Measurements from ENCODE around the gene NRXN3. TPM values are rescaled to one million over a fixed set of nuclear protein-coding genes. Genes with fewer than 3 reads are reported as not detected.
A peak's percentile ranks its signal among the peaks of the same experiment; 100 is the strongest.
"Not testable (repeated sequence)": the region's sequence is repeated elsewhere in the genome, so short reads cannot be mapped to it uniquely, and the experiment has no call there.

NRXN3 gene
- polyA plus RNA-seq, 4 donors: 6.4 to 7.2 (median 7.0) TPM

DNA sequence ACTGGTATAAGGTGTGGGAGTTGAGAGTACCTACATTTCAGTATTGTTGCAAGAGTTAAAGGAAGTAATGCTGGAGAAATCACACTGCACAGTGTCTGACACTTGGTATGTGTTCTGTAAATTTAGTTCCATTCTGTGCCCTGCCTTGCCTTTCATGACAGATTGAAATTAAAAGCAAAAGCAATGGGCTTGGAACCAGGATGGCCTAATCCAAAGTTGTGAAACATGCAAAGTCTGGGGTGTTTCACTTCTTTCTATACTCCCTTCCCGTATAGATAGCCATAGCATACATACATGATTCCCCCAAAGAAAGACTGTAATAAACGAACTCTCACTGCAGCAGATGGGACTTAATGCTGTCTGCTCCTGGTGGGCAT, 281.1 kb downstream of the NRXN3 start:
- DNase-seq (ENCODE audit: low read depth in 4 of 4, low spot score in 3 of 4): no peak

DNA sequence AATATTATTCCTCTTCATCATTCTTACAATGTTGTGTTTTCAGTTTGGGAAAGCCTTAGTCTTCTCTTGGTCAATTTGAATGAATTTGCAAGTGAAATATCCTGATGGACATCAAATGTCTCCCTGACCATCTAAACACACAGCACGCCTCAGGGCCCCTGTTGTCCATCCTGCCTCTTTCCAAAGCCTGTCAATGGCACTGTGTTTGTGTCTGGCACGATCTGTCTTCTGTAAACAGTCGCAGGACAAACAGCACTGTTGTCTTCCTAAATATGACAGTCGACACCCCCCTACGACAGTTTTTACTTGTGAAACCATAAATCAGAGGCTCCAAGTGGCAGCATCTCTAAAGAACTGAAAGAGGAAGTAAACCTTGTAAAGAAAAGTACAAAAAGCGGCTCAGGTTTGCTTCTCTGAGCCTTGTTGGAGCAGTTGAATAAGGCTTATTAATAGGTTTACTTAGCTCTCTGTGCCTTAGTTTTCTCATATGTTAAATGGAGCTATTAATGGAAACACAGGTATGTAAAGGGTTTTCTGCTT, 285.8 kb downstream of the NRXN3 start:
- DNase-seq (ENCODE audit: low read depth in 4 of 4, low spot score in 3 of 4): no peak

DNA sequence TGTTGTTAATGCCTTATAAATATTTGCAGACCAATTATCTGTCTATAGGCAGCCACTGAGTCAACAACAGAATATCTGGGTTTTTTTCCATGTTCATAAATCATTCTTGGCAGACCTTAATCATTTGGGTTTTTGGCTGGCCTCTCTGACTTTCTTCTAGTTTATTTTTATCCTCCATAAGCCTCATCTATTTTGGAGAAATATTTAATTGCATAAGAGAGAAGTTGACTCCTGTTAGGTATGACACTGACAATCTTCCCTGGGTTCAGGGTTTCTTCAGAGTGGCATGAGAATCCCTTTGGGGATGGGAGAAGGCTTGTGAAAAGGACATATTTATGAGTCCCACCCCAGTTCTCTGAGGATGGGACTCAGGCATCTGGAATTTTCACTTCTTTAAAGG, 299.8 kb downstream of the NRXN3 start:
- DNase-seq (ENCODE audit: low read depth in 4 of 4, low spot score in 3 of 4): no peak

DNA sequence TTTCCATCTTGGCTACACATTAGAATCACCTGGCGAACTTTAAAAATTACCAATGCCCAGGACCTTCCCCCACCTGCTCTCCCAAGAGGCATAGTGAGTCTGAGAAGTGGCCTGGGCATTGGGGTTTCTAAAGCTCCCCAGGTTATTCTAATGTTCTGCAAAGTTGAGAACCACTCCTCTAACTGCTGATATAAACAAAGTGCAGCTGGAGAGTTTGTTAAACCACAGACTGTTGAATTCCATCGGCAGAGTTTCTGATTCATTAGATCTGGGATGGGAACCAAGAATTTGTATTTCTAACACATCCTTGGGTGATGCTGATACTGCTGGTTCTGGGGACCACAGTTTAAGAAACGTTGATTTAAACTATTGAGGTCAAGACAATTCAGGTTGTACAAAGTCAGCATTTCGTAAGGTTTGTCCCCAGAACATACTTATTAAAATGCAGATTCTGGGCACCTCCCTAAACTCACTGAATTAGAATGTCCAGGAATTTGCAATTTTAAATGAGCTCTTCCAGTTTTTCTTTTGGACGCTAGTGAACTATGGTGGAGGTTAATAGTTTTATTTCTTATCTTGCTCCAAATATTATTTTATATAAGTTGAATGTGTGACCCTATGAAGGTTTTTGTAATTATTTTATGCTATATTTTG, 309.1 kb downstream of the NRXN3 start:
- DNase-seq (ENCODE audit: low read depth in 4 of 4, low spot score in 3 of 4): no peak

DNA sequence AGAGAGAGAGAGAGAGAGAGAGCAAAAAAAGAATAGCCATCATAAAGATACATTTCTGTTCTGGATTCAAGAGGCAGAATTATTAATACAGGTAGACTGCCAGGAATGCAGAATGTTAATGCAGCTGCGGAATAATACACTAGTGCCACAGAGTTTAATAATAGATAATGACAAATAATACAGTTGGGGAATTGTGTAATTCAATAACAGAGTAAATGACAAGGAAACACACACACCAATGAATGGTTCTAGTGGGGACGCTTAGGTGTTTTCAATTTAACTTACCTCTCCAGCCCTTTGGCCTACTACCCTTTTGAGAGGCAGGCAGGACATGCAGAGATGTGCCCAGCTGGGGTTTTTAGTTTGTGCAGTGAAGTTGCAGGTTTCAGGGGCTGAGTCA, 313.9 kb downstream of the NRXN3 start:
- no peak for DNase-seq (ENCODE audit: low read depth in 4 of 4, low spot score in 3 of 4)

DNA sequence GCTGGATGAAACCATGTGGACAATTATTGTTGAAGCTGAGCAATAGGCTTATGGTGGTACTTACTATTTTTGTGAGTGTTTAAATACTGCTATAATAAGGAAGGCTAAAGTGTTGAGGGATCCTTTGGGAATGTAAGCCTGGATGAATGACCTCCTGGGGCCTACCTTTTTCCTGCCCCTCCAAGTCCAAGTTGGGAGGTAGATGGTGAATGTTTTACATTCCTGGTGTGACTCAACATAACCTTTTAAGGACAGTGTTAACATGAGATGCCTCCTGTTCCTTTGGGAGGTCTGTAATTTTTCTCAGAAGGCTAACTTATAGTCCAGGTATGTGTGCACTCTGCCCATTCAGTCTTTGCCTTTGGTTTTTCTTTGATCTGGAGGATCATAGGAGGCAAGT, 315.9 kb downstream of the NRXN3 start:
- DNase-seq (ENCODE audit: low read depth in 4 of 4, low spot score in 3 of 4): no peak

DNA sequence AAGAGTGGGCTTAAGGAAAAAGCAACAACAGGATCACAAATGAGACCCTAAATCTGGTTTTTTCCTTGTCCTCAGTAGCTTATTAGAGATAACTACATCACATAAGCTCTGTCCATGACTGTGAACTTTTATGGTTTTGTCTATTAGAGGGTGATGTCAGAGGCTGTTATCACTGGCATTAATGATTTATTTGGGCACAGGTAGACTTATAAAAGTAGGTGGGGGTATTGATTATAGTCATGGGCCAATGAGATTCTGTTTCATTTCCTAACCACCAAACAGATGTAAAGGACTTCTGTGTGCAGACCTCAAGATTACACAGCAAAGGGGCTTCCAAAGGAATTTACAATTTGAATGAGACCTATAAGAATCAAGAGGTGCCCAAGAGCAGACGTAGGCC, 316.4 kb downstream of the NRXN3 start:
- DNase-seq (ENCODE audit: low read depth in 4 of 4, low spot score in 3 of 4): no peak

DNA sequence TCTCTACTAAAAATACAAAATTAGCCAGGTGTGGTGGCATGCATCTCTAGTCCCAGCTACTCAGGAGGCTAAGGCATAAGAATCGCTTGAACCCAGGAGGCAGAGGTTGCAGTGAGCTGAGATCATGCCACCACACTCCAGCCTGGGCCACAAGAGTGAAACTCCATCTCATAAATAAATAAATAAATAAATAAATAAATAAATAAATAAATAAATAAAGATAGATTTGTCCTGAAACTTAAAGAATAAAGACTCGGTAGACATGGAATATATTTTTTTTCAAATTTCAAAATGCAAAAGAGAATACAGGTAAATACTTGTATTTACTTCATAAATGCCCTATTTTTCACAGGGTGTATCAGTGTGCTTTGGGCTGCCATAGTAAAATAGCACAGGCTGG, 317.4 kb downstream of the NRXN3 start:
- not testable (repeated sequence) for DNase-seq (ENCODE audit: low read depth in 4 of 4, low spot score in 3 of 4)

DNA sequence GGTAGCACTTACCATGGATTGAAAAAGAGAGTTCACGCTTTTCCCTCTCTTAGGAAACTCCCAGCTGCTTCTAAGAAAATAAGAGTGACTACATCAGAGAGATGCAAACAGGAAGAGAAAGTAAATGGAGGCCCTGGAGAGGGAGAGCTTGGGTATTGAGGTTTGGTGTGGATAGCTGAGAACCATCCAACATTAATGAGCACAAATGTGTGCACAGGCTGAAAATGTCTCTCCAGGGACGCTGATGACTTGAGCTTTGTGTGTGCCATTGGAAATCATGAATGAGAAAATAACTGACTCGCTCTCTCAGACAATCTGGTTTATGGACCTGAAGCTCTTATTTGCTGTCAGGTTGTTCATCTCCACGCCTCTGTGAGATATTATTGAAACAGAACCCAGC, 318.8 kb downstream of the NRXN3 start:
- DNase-seq (ENCODE audit: low read depth in 4 of 4, low spot score in 3 of 4): no peak

DNA sequence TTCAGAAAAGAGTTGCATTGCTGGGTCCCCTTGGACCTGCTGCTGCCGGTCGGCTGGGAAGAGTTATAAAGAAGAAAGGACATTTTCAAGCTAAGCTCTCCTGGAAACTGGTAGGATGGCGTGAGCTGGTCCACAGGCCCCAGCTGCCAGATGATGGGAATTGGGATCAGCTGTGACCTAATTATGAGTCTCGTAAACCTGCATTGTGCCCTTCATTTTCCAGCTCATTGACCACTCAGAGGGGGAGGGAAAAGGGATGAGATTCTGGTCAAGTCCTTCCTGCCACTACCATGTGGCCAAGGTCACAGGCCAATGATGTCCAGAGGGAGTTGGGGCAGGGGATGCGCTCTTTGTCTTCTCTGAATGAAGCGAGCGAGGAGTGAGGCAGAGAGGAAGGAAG, 320.9 kb downstream of the NRXN3 start:
- no peak for DNase-seq (ENCODE audit: low read depth in 4 of 4, low spot score in 3 of 4)

DNA sequence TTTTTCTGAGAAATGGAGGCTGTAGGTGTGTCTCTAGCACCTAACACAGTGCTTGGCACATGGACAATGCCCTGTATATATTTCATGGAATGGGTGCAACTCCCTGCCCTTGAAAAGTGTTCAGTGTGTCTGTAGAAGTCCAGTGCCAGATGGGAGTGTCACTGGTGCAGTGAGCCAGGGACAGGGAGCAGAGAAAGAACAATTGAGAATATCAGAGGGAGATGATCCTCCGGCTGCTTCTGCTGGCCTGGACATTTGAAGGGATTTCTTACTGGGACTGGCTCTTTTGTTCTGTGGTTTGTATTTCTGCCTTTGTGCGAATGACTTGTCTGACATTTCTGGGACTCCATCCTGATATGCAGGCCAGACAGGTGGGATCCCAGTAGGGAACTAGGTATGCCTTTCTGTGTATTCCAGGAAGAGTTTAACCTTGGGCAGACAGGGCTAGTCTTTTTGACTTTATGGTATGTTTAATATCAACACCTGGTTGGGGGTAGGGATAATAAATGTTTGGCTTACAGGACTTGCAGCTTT, 328.0 kb downstream of the NRXN3 start:
- DNase-seq (ENCODE audit: low read depth in 4 of 4, low spot score in 3 of 4): no peak

DNA sequence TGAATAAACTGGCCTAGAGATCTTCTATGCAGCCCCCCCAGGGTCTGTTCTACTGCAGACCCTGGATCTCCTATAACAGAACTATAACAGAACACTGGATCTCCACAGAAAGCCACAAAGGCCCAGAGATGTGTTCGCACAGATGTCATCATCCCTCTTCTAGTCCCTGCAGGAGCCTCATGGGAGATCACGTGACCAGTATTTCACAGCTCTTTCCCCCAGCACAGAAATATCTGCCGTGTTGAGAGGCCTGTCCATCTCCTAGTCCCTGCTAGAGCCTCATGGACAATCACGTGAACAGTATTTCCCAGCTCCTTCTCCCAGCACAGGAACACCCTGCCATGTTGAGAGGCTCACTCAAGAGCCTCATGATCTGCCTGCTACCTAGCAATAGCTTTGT, 331.7 kb downstream of the NRXN3 start:
- no peak for DNase-seq (ENCODE audit: low read depth in 4 of 4, low spot score in 3 of 4)

DNA sequence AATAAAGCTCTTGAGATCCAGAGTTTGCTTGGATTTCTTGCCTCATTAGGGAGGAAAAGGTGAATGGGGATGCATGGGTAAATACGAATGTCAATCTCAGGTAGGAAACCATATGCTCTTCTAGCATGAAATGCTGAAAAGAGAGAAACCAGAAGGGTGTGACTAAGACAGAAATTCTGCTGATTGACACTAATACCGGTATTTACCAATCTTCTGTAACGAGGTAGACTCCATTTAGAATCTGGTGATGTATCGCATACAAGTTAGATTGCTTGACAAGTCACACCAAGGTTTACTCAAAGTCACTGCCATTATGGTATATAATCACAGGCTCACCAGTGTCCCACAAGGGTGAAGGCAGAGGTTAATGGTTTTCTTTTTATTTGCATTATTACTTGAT, 337.9 kb downstream of the NRXN3 start:
- DNase-seq (ENCODE audit: low read depth in 4 of 4, low spot score in 3 of 4): no peak

DNA sequence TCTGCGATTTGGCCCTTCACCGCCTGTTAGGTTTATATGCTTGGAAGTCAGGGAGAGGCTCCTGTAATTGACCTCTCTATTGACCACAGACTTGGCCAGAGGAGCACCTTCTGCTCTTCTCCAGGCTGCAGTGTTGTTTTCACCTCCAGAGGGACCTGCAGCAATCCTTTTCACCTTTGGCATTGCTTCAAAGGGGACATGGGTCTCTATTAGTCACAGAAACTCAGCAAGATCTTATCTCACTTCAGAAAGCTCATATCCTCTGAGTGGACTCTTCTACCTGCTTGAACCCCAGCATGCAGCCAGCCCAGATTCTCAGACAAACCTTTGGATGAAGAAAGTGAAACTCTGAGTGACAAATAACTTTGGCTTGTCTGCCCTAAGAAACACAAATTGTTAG, 339.3 kb downstream of the NRXN3 start:
- DNase-seq (ENCODE audit: low read depth in 4 of 4, low spot score in 3 of 4): no peak

DNA sequence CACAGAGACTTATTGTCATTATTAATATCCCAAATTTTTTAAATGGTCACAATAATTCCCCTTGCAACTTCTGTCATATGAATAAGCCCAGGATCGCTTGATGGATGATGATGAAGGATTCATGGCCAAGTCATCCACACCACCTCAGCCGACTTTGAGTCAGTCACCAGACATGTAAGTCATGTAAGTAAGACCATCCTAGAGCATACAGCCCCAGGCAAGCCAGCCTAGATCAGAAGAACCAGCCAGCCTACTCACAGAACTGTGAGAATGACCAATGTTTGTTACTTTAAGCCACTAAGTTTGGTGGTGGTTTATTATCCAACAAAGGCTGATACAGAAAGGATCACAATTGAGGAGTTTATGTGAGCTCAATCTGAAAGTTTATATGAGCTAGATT, 341.8 kb downstream of the NRXN3 start:
- no peak for DNase-seq (ENCODE audit: low read depth in 4 of 4, low spot score in 3 of 4)

DNA sequence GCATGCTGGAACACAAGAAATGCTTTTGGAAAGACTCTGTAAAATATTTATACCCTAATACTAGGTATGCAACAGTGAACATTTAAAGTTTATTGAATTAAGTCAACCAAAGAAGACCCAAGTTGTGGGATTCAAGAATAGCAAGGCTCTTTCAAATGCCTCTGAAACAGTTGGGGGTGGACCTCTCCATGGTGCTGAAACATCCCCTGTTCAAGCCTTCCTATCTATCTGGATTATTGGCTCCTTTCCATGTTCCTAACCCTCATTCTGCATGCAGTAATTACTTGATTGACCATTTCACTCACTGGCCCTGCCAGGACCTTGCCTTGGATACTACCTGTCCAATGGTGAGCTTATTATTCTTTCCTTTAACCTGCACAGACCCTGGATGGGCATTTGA, 349.7 kb downstream of the NRXN3 start:
- peak; percentile 7 to 55 (median 32) for DNase-seq (ENCODE audit: low read depth in 4 of 4, low spot score in 3 of 4)

DNA sequence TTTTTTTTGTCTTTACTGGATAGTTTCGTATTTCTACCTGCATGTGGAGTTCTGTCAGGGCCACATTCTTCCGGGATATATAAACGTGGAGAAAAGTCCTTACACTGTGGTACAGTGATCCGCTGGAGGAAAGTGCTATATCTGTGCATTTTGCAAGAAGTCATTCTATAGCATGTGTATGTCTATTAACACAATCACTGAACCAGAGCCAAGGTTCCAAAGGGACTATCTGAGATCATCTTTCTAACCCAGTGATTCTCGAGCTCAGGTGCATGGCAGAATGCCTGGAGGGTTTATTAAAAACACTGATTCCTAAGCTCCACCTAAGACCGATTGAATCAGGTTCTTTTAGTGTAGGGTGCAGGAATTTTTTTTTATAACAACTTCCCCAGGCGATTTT, 354.0 kb downstream of the NRXN3 start:
- DNase-seq (ENCODE audit: low read depth in 4 of 4, low spot score in 3 of 4): no peak

DNA sequence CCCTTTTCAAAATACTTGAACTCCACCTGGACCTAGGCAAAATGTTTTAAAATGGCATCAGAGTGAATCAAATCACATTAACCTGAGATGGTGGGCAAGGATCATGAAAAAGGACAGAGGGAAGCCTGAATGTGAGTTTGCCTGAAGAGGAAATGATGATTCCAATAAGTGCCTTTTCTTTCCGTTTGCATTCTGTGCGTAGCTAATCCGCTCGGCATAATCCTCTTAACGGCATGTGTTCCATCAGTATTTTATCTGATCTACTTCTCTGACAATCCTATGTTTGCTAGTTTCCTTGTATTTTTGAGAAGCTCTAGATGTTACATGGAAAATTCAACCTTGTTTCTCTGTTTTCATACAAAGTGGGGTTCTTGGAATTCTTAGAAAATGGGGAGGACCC, 354.6 kb downstream of the NRXN3 start:
- DNase-seq (ENCODE audit: low read depth in 4 of 4, low spot score in 3 of 4): no peak

DNA sequence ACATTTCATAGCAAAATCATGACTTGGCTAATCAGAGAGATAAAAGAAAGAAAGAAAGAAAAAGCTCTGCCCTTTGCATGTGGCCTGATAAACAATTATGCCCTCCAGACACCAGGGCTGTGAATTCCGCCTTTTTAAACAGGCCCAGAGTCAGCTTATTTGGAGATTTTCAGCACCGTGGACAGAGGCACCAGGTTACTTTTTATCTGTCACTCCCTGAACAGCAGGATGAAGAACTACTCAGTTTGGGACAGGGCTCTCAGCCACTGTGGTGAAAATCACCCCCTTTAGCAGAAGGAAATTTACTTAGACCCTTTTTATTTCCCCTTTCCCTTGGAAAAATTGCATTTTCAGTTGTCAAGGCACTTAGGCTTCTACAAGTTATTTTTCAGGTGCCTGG, 359.9 kb downstream of the NRXN3 start:
- peak; percentile 10 to 54 (median 26) for DNase-seq (ENCODE audit: low read depth in 4 of 4, low spot score in 3 of 4)

DNA sequence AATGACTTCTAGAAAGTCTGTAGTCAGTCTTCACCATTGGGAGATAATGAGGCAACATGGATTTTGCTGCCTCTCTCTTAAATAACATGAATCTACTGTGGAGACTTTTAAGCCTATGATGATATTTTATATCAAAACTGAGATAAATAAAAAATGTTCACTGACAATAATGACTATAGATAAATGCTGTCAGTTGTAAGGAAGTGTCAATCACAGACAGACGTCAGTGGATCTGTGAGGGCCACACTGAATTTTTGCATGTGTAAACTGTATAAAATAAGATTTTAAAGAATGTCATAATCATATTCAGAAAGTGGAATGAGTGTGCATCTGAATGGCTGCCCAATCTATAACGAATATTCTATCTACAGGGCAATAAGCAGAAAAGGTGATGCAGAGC, 364.0 kb downstream of the NRXN3 start:
- no peak for DNase-seq (ENCODE audit: low read depth in 4 of 4, low spot score in 3 of 4)

DNA sequence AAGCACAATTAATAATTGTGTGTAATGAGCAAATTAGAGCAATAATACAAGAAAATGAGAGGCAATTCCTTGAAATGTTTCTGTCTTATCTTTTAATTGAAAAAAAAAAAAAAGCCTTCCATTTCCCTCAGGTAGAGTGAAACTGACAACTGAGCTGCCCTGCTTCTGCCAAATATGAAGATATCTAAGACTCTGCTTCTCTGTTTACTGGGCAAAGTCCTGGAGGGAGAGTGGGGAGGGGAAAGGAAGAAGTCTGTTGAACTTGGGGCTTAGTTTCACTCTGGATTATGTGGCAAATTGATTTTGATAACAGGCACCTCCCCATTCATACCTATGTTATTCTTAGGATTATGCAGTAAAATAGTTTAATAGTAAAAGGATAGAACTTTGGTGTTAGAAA, 364.9 kb downstream of the NRXN3 start:
- no peak for DNase-seq (ENCODE audit: low read depth in 4 of 4, low spot score in 3 of 4)

DNA sequence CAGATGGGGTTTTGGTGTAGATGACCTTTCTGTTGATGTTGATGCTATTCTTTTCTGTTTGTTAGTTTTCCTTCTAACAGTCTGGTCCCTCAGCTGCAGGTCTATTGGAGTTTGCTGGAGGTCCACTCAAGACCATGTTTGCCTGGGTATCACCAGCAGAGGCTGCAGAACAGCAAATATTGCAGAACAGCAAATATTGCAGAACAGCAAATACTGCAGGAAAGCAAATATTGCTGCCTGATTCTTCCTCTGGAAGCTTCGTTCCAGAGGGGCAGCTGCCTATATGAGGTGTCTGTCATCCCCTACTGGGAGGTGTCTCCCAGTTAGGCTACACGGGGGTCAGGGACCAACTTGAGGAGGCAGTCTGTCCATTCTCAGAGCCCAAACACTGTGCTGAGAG, 371.6 kb downstream of the NRXN3 start:
- not testable (repeated sequence) for DNase-seq (ENCODE audit: low read depth in 4 of 4, low spot score in 3 of 4)

DNA sequence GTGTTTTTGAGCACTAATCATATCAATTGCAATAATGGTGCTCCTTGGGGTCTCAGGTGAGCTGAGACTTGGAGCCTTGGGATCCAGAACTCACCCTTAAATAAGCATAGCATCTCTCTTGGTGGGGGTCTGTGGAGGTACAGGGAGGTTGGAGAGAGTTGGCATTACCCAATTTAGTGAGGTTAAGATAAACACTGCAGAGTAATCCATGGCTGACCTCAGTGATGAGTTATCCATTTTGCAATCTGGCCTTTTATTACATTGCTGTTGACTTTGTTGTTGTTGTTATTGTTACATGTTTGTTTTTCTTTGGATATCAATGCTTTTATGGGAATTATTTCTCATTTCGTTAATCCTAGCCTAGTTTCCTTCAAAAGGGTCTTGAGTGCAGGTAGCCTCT, 373.3 kb downstream of the NRXN3 start:
- no peak for DNase-seq (ENCODE audit: low read depth in 4 of 4, low spot score in 3 of 4)

Measured in left renal pelvis (tissue), 4 donors.